K562 (cell line): ENCODE data around the gene SLC25A10. TPM values are rescaled to one million over a fixed set of nuclear protein-coding genes. Genes with fewer than 3 reads are reported as not detected.
A peak's percentile ranks its signal among the peaks of the same experiment; 100 is the strongest.

Source experiments
- BCL6 ChIP-seq: fragments of 250-450 bp; sonication (Bioruptor Pico); IDR thresholded peaks from 2 replicates; pipeline ENCODE4 v1.4.0; 2020
- BRD9 ChIP-seq: fragments of 450-650 bp; IDR thresholded peaks from 2 replicates; pipeline ENCODE4 v1.6.1; 2018; ENCODE audit warnings: low read depth; ENCODE audit not compliant: partially characterized antibody
- E4F1 ChIP-seq: fragments of 250-450 bp; sonication (Bioruptor Pico); IDR thresholded peaks from 2 replicates; pipeline ENCODE4 v1.5.0; 2021; ENCODE audit warnings: mild to moderate bottlenecking, borderline replicate concordance
- HNRNPK ChIP-seq: fragments of 200-400 bp; formaldehyde crosslinking; IDR thresholded peaks from one replicate; pipeline ENCODE4 v1.6.1; 2018; ENCODE audit warnings: mild to moderate bottlenecking, low read depth, low read length; ENCODE audit not compliant: poor library complexity, severe bottlenecking
- HOXB6 ChIP-seq: fragments of 250-450 bp; sonication (Bioruptor Pico); IDR thresholded peaks from 2 replicates; pipeline ENCODE4 v1.5.1; 2022; ENCODE audit warnings: mild to moderate bottlenecking, borderline replicate concordance
- NCOR1 ChIP-seq: fragments of 450-650 bp; IDR thresholded peaks from 2 replicates; pipeline ENCODE4 v1.6.1; 2016; ENCODE audit warnings: mild to moderate bottlenecking, moderate library complexity
- RBM25 ChIP-seq: fragments of 200-400 bp; formaldehyde crosslinking; IDR thresholded peaks from 2 replicates; pipeline ENCODE4 v1.6.1; 2018; ENCODE audit warnings: low read length, low read depth, moderate library complexity; ENCODE audit not compliant: severe bottlenecking
- RREB1 ChIP-seq: fragments of 250-450 bp; sonication (Bioruptor Pico); IDR thresholded peaks from 2 replicates; pipeline ENCODE4 v1.4.0; 2020
- SMARCE1 ChIP-seq: fragments of 450-650 bp; IDR thresholded peaks from 2 replicates; pipeline ENCODE4 v1.7.1; 2016; ENCODE audit warnings: mild to moderate bottlenecking
- SMC3 ChIP-seq: conservative IDR thresholded peaks from 2 replicates; pipeline ENCODE4 v1.6.1; 2011; ENCODE audit warnings: low read depth, low read length, improper control_type of control experiment; ENCODE audit not compliant: insufficient read depth
- TFAM ChIP-seq: fragments of 250-450 bp; sonication (Bioruptor Pico); conservative IDR thresholded peaks from 2 replicates; pipeline ENCODE4 v1.5.0; 2021; ENCODE audit warnings: mild to moderate bottlenecking, moderate library complexity
- ZFP36 ChIP-seq: fragments of 150-350 bp; IDR thresholded peaks from 2 replicates; pipeline ENCODE4 v1.6.1; 2018; ENCODE audit warnings: low read length, low read depth; ENCODE audit not compliant: partially characterized antibody
- ZNF23 ChIP-seq: fragments of 250-450 bp; sonication (Bioruptor Pico); IDR thresholded peaks from 2 replicates; pipeline ENCODE4 v1.4.0; 2020; ENCODE audit warnings: mild to moderate bottlenecking
- ZNF253 ChIP-seq: fragments of 250-450 bp; sonication (Bioruptor Pico); conservative IDR thresholded peaks from 2 replicates; pipeline ENCODE4 v1.6.1; 2021; ENCODE audit warnings: mild to moderate bottlenecking
- polyA plus RNA-seq, 8 experiments: library from polyadenylated mRNA; depleted of rRNA in 4 of 8; stranded (reverse) in 5 of 8; unstranded in 3 of 8; fragments of >200 nt; fragmentation: Nextera tagmentation in 2 of 8; fragmentation: Illumina TruSeq in 1 of 8; extraction: Ambion mirVana in 2 of 8; extraction: Trizol in 1 of 8; gene quantifications; 2 replicates each; pipeline versions ENCODE4 v1.2.1 to v1.2.3, GENCODE V29; 2011 to 2014; ENCODE audit warnings: inconsistent platforms in 1 of 8, missing spikeins in 1 of 8
- total RNA-seq, 7 experiments: library from RNA; depleted of rRNA in 6 of 7; stranded (reverse); fragments of >200 nt in 6 of 7; fragmentation: Illumina TruSeq in 2 of 7; extraction: Trizol in 2 of 7; gene quantifications; 2 replicates each; pipeline versions ENCODE4 v1.2.1 to v1.2.3, GENCODE V29; 2011 to 2021; ENCODE audit warnings: low replicate concordance in 1 of 7
- TF ChIP-seq, protein P1 (sequence below): fragments of 450-650 bp; IDR thresholded peaks from 2 replicates; pipeline ENCODE4 v1.6.1; 2018; ENCODE audit warnings: mild to moderate bottlenecking, low read depth; ENCODE audit not compliant: partially characterized antibody
- TF ChIP-seq, protein P2 (sequence below): fragments of 450-650 bp; formaldehyde crosslinking; IDR thresholded peaks from 2 replicates; pipeline ENCODE4 v1.4.0; 2020; ENCODE audit warnings: mild to moderate bottlenecking, mixed read lengths

Gene SLC25A10
- total and polyA plus RNA-seq, 9 of the 15 experiments (the other 6 are each of a cell fraction or from before 2014, with no cell fraction given), result 0.10 to 85.6 (median 34.3) TPM

- TF ChIP-seq SMC3 (no peak), E4F1 (CRISPR knock-in tag) (no peak), ZNF253 (no peak), BCL6 (no peak), TFAM (no peak), RREB1 (CRISPR knock-in tag) (no peak), NCOR1 (no peak), ZFP36 (no peak), ZNF23 (CRISPR knock-in tag) (no peak), HOXB6 (CRISPR knock-in tag) (no peak), HNRNPK (no peak), RBM25 (no peak), SMARCE1 (0 out of 2 replicates have a peak, but pooled peaks have one; percentile 14), BRD9 (no peak)
- TF ChIP-seq, protein P1, sequence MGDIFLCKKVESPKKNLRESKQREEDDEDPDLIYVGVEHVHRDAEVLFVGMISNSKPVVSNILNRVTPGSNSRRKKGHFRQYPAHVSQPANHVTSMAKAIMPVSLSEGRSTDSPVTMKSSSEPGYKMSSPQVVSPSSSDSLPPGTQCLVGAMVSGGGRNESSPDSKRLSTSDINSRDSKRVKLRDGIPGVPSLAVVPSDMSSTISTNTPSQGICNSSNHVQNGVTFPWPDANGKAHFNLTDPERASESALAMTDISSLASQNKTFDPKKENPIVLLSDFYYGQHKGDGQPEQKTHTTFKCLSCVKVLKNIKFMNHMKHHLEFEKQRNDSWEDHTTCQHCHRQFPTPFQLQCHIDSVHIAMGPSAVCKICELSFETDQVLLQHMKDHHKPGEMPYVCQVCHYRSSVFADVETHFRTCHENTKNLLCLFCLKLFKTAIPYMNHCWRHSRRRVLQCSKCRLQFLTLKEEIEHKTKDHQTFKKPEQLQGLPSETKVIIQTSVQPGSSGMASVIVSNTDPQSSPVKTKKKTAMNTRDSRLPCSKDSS, result no peak
- TF ChIP-seq, protein P2, sequence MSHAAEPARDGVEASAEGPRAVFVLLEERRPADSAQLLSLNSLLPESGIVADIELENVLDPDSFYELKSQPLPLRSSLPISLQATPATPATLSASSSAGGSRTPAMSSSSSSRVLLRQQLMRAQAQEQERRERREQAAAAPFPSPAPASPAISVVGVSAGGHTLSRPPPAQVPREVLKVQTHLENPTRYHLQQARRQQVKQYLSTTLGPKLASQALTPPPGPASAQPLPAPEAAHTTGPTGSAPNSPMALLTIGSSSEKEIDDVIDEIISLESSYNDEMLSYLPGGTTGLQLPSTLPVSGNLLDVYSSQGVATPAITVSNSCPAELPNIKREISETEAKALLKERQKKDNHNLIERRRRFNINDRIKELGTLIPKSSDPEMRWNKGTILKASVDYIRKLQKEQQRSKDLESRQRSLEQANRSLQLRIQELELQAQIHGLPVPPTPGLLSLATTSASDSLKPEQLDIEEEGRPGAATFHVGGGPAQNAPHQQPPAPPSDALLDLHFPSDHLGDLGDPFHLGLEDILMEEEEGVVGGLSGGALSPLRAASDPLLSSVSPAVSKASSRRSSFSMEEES (CRISPR knock-in tag), result no peak
These were observed 29.7 kb downstream of the SLC25A10 start (continued) for GRCh38 chr17:81741594-81742452.
